NB4 (cell line): ENCODE results near the gene OSER1.
"Not testable (repeated sequence)": the region's sequence is repeated elsewhere in the genome, so short reads cannot be mapped to it uniquely, and the experiment has no call there.

Source experiments
- DNase-seq: peaks from one replicate; pipeline ENCODE4 v3.0.0; 2010; ENCODE audit warnings: low read depth
- H3K4me3 ChIP-seq: one replicate; pipeline ENCODE4 v1.5.1; 2011; ENCODE audit warnings: mild to moderate bottlenecking, low read depth, low read length, moderate library complexity
- CTCF ChIP-seq: IDR thresholded peaks from one replicate; pipeline ENCODE4 v1.5.1; 2012; ENCODE audit warnings: low read depth, low read length
- MAX ChIP-seq: IDR thresholded peaks from 2 replicates; pipeline ENCODE4 v1.6.1; 2011; ENCODE audit warnings: low read depth, low read length
- MYC ChIP-seq: IDR thresholded peaks from 2 replicates; pipeline ENCODE4 v1.6.1; 2011; ENCODE audit warnings: low read depth, low read length
- POLR2A ChIP-seq: IDR thresholded peaks from 2 replicates; pipeline ENCODE4 v1.6.1; 2011; ENCODE audit warnings: mild to moderate bottlenecking; ENCODE audit not compliant: insufficient read length; ENCODE audit errors: extremely low read depth

Gene OSER1

DNA sequence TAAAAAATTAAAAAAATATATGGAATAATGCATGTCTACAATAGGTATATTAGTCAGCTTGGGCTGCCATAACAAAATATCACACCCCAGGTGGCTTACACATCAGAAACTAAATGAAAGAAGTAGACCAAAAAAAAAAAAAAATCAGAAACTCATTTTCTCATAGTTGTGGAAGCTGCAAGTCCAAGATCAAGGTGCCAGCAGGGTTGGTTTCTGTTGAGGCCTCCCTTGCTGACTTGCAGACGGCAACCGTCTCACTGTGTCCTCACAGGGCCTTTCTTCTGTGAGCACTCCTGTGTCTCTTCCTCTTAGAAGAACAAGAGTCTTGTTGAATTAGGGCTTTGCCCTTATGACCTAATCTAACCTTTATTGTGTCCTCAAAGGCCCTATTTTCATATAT lies 25.1 kb upstream of the OSER1 start:
- TF ChIP-seq POLR2A (no peak), CTCF (no peak), MAX (no peak), MYC (no peak)
- no peak for DNase-seq
- H3K4me3 ChIP-seq, result no peak overlapping the region

- DNase-seq, result peak; percentile 12
- H3K4me3 ChIP-seq, result no peak overlapping the region
- no peak for TF ChIP-seq MAX
- no peak for TF ChIP-seq POLR2A
- no peak for TF ChIP-seq MYC
- no peak for TF ChIP-seq CTCF
Measured at GRCh38 chr20:44234566-44235317, 24.2 kb upstream of the OSER1 start.

DNA sequence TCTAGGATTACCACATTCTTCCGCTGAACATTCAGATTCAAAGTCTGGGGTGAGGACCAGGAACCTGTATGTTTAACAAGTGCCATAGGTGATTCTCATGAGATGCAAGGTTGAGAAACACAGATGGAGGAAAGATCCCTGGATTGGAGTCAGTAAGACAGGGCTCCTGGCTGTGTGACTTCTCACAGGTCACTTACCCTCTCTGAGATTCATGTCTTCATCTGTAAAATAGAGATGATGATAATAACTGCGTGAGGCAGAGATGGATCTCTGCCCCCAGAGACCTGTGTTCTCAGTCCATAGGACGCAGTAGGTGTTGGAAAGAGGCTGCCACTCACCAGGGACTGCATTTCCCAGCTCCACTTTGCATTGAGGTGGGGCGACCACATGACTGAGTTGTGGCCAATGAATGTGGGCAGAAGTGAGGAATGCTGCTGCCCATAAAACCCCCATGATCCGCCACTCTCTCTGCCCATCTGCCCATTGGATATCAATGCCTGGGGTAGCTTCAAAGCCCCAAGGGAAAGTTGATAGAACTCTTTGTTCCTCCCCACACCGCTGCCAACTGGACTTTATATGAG lies 23.0 kb upstream of the OSER1 start:
- no peak for DNase-seq

GRCh38 chr20:44232469-44232856 lies 21.9 kb upstream of the OSER1 start:
- DNase-seq, H3K4me3 ChIP-seq: not testable (repeated sequence)

More for the DNA sequence above, 23.0 kb upstream of the OSER1 start:
- no peak for TF ChIP-seq POLR2A
- TF ChIP-seq MAX, result no peak
- TF ChIP-seq MYC, result no peak
- no peak for TF ChIP-seq CTCF
- no peak overlapping the region for H3K4me3 ChIP-seq

GRCh38 chr20:44231713-44232468 lies 21.3 kb upstream of the OSER1 start:
- H3K4me3 ChIP-seq, result no peak overlapping the region
- TF ChIP-seq POLR2A (no peak), MYC (no peak), CTCF (no peak), MAX (no peak)
- peak; percentile 15 for DNase-seq

DNA sequence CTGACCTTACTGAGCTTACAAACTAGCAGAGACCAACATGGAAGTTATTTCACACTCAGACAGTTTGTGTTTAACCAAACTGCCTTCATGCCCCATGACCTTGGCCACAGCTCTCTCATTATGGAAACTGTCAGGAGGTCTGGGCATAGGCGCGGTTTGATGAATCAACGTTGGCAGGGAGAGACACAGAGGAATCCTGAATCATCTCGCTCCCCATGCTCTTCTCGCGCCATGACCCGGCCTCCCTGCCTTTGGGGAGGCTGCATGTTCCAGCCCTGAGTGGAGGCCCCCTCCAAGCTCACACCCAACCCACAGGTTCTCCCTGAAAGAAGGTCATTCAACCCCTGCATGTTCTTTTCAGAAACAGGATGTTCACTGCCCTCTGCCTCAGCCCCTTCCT lies 20.6 kb upstream of the OSER1 start:
- no peak overlapping the region for H3K4me3 ChIP-seq
- TF ChIP-seq POLR2A (no peak), MAX (no peak), CTCF (no peak), MYC (no peak)
- no peak for DNase-seq
